Endothelial cell of umbilical vein (primary cell): Measurements from ENCODE around the gene FOXC1. TPM values are rescaled to one million over a fixed set of nuclear protein-coding genes. Genes with fewer than 3 reads are reported as not detected.
A peak's percentile ranks its signal among the peaks of the same experiment; 100 is the strongest.

Experiments used
- BruUV-seq: library from RNA; stranded (reverse); fragments of 400-500 nt; replicated peaks from 2 replicates; lab custom pipeline; 2021; lab: Mats Ljungman, UMichigan
- CTCF ChIA-PET: fragments of 300-600, 350-600 bp; sonication (Branson Sonifier 250); formaldehyde crosslinking; loops from one replicate; lab custom pipeline; 2021; ENCODE audit warnings: antibody characterized with exemption, inconsistent platforms; lab: Charles Lee
- POLR2A ChIA-PET: fragments of 300-600, 350-600 bp; sonication (Branson Sonifier 250); formaldehyde crosslinking; loops from one replicate; lab custom pipeline; 2021; ENCODE audit warnings: antibody characterized with exemption, inconsistent platforms; lab: Charles Lee
- DNase-seq: peaks from one replicate; pipeline ENCODE4 v3.0.0-alpha.2; 2011; ENCODE audit warnings: low read depth, low spot score
- FAIRE-seq: peaks from 2 replicates; lab custom pipeline; 2011; peaks lifted over from hg19 to GRCh38; lab: Jason Lieb, UNC
- H2AFZ ChIP-seq: 2 replicates; pipeline ENCODE4 v1.6.0; 2012; ENCODE audit warnings: low read depth, low read length, control low read depth, inconsistent platforms
- H3K27ac ChIP-seq: 2 replicates; pipeline ENCODE4 v1.5.1; 2011; ENCODE audit warnings: low read depth, mild to moderate bottlenecking, control low read depth, low read length, moderate library complexity; ENCODE audit not compliant: insufficient read depth
- H3K27me3 ChIP-seq, 2 experiments: 2 replicates each; pipeline versions ENCODE4 v1.6.0 to v1.6.1; 2011; ENCODE audit warnings: low read length in 2 of 2, mixed read lengths in 1 of 2; ENCODE audit not compliant: control insufficient read depth in 2 of 2, insufficient read depth in 2 of 2
- H3K36me3 ChIP-seq, 2 experiments: 2 replicates in 1 of 2; 3 replicates in 1 of 2; pipeline ENCODE4 v1.5.1; 2011; ENCODE audit warnings: low read length in 2 of 2, mild to moderate bottlenecking in 1 of 2, moderate library complexity in 1 of 2; ENCODE audit not compliant: control insufficient read depth in 2 of 2, insufficient read depth in 2 of 2; ENCODE audit errors: extremely low read depth in 1 of 2
- H3K4me1 ChIP-seq: 3 replicates; pipeline ENCODE4 v1.5.1; 2011; ENCODE audit warnings: mild to moderate bottlenecking, low read length; ENCODE audit not compliant: control insufficient read depth, insufficient read depth; ENCODE audit errors: extremely low read depth
- H3K4me2 ChIP-seq: 2 replicates; pipeline ENCODE4 v1.6.1; 2011; ENCODE audit warnings: low read length, control low read depth, mixed read lengths; ENCODE audit not compliant: insufficient read depth
- H3K4me3 ChIP-seq, 3 experiments: fragments of 200-600 bp in 1 of 3; sonication (generic), shearing (Covaris generic) in 1 of 3; replicated peaks in 1 of 3; 2 replicates each; pipeline ENCODE4 v1.5.1; 2011 to 2016; ENCODE audit warnings: control low read depth in 3 of 3, low read length in 3 of 3, mild to moderate bottlenecking in 2 of 3, inconsistent platforms in 1 of 3, low read depth in 1 of 3, moderate library complexity in 1 of 3; ENCODE audit not compliant: insufficient read depth in 1 of 3
- H3K79me2 ChIP-seq: 2 replicates; pipeline ENCODE4 v1.6.0; 2012; ENCODE audit warnings: low read length, inconsistent platforms; ENCODE audit not compliant: control insufficient read depth, insufficient read depth
- H3K9ac ChIP-seq: replicated peaks from 2 replicates; pipeline ENCODE3; 2011; ENCODE audit warnings: low read length, control low read depth; ENCODE audit not compliant: insufficient read depth; ENCODE audit errors: extremely low read depth
- H3K9me1 ChIP-seq: replicated peaks from 3 replicates; pipeline ENCODE4 v1.6.0; 2011; ENCODE audit warnings: mild to moderate bottlenecking, low read length; ENCODE audit not compliant: control insufficient read depth, insufficient read depth; ENCODE audit errors: extremely low read depth
- H3K9me3 ChIP-seq: replicated peaks from 2 replicates; pipeline ENCODE4 v1.5.1; 2012; ENCODE audit warnings: low read length, inconsistent platforms; ENCODE audit not compliant: control insufficient read depth, insufficient read depth
- H4K20me1 ChIP-seq: replicated peaks from 2 replicates; pipeline ENCODE3; 2011; ENCODE audit warnings: mild to moderate bottlenecking, low read length; ENCODE audit not compliant: control insufficient read depth, insufficient read depth; ENCODE audit errors: extremely low read depth
- CTCF ChIP-seq, 2 donors: IDR thresholded peaks; 1 replicate in 1 of 2; 2 replicates in 1 of 2; pipeline ENCODE4 v1.5.1; 2011; ENCODE audit warnings: low read length in 2 of 2, mild to moderate bottlenecking in 2 of 2, moderate library complexity in 2 of 2, control low read depth in 1 of 2, inconsistent platforms in 1 of 2, low read depth in 1 of 2; ENCODE audit not compliant: insufficient read depth in 1 of 2; ENCODE audit errors: extremely low read depth in 1 of 2
- FOS ChIP-seq: IDR thresholded peaks from 2 replicates; pipeline ENCODE4 v1.6.1; 2011; ENCODE audit warnings: mild to moderate bottlenecking, low read length, moderate library complexity, borderline replicate concordance; ENCODE audit not compliant: insufficient read depth
- GATA2 ChIP-seq: IDR thresholded peaks from 2 replicates; pipeline ENCODE4 v1.7.0; 2011; ENCODE audit warnings: low read depth, mild to moderate bottlenecking, moderate library complexity, mixed read lengths, low read length; ENCODE audit not compliant: insufficient read length, insufficient read depth
- MYC ChIP-seq: IDR thresholded peaks from one replicate; pipeline ENCODE4 v1.6.1; 2011; ENCODE audit warnings: mild to moderate bottlenecking, low read depth, low read length
- POLR2AphosphoS5 ChIP-seq: IDR thresholded peaks from 2 replicates; pipeline ENCODE4 v1.6.1; 2012; ENCODE audit warnings: low read depth, mild to moderate bottlenecking, control low read depth, low read length, moderate library complexity; ENCODE audit not compliant: insufficient read depth
- dilution Hi-C: fragments of 300-500 bp; cut with MboI; formaldehyde crosslinking; loops from one replicate; pipeline ENCODE4 v1.15.0; 2019; ENCODE audit warnings: low sequenced_read_pairs; ENCODE audit not compliant: extremely low pct_ligation_motif_present
- intact Hi-C: fragments of 100-400 bp; cut with micrococcal nuclease; formaldehyde crosslinking; loops from one replicate; pipeline ENCODE4 v1.10.0; 2022
- polyA plus RNA-seq, 4 experiments: library from polyadenylated mRNA; depleted of rRNA in 3 of 4; stranded (reverse) in 3 of 4; unstranded in 1 of 4; fragments of >200 nt; gene quantifications; 2 replicates each; pipeline versions ENCODE4 v1.2.1 to v1.2.3, GENCODE V29; 2011 to 2012; ENCODE audit warnings: missing spikeins in 1 of 4
- total RNA-seq: library from RNA; stranded (reverse); gene quantifications from 2 replicates; pipeline ENCODE4 v1.2.3, GENCODE V29; 2021

Gene FOXC1
- total and polyA plus RNA-seq, 2 donors (not counting 3 experiments of a cell fraction or from before 2014, with no cell fraction given), result 6.4 to 16.4 TPM

DNA sequence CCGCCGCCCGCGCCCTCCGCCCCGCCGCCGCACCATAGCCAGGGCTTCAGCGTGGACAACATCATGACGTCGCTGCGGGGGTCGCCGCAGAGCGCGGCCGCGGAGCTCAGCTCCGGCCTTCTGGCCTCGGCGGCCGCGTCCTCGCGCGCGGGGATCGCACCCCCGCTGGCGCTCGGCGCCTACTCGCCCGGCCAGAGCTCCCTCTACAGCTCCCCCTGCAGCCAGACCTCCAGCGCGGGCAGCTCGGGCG, 1.5 kb downstream of the FOXC1 start:
- DNase-seq, result peak; percentile 19
- peak overlapping the region; percentile 79 for H3K9ac ChIP-seq
- H3K4me1 ChIP-seq, result peaks cover 10% of the 10 kb centered on the region
- TF ChIP-seq FOS, result no peak
- TF ChIP-seq MYC, result no peak
- peak; percentile 49 for TF ChIP-seq POLR2AphosphoS5
- no peak for TF ChIP-seq GATA2
- peak; percentile 10 to 45 for TF ChIP-seq CTCF (IDR thresholded peaks at IDR 0.05; ENCODE audit: extremely low read depth in 1 of 2, insufficient read depth in 1 of 2, low read depth in 1 of 2, low read length in 2 of 2)
- H3K4me2 ChIP-seq, result no peak overlapping the region
- FAIRE-seq, result no peak
- H3K27ac ChIP-seq, result peak overlapping the region; percentile 70
- H3K79me2 ChIP-seq, result peaks cover 51% of the 10 kb centered on the region
- H3K9me1 ChIP-seq, result no peaks in the 10 kb centered on the region
- peaks cover 8 to 12% of the 10 kb centered on the region in 2 experiments for H3K27me3 ChIP-seq
- H3K4me3 ChIP-seq, result peak overlapping the region; percentile 69 to 89 (median 87)
- H2AFZ ChIP-seq, result no peak overlapping the region
- dilution Hi-C loops (loop anchor here (25.0 kb wide), 1 partner anchor 501 kb away; no protein-coding TSS in a partner anchor), intact Hi-C loops (loop anchor here (2.0 to 10.0 kb wide), 5 partner anchors 634 to 1454 kb away; partner anchors contain the start of genes GMDS, RIPK1 and WRNIP1)
- no TSS peak for BruUV-seq
- no peaks in the 10 kb centered on the region for H3K36me3 ChIP-seq
- H4K20me1 ChIP-seq, result peaks cover 4% of the 10 kb centered on the region
- no peaks in the 10 kb centered on the region for H3K9me3 ChIP-seq
- ChIA-PET POLR2A (no interaction called here), CTCF (interaction anchor here (0.9 to 3.5 kb wide), 17 partner anchors 9 to 1023 kb away, joined by 3 to 49 read pairs (median 4); no protein-coding TSS in a partner anchor)
